ENCODE measurements around the gene IPO8.

DNA sequence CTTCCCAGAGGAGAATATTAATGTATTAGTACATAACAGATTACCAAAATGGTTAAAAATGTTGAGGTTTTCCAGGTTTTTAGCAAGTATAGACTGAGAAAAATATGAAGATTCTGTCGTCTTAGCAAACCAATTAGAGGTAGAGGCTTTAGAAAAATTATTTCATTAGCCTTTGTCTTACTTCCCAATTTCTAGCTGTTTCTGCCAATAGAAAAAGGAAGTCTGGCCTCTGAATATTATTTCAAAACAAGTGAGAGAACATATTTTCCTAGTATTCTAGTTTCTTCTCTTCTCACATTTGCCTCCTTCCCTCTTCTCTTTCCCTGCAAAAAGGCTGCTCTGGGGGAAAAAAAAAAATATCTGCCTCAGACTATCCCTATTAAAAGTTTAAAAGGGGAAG, 16.4 kb downstream of the IPO8 start:
- no peak for TF ChIP-seq POLR2A (IDR thresholded peaks at IDR 0.05)
- no peak for TF ChIP-seq CTCF (IDR thresholded peaks at IDR 0.05)
- TF ChIP-seq POLR2AphosphoS5 (IDR thresholded peaks at IDR 0.05), result no peak
